Liver (tissue), 9 donors: ENCODE results near the gene FCRL6. TPM values are rescaled to one million over a fixed set of nuclear protein-coding genes. Genes with fewer than 3 reads are reported as not detected.

Source experiments
- DNase-seq: peaks from one replicate; pipeline ENCODE4 v3.0.0-alpha.2; 2017; ENCODE audit warnings: low spot score
- H3K27ac ChIP-seq, 2 donors: one replicate each; pipeline ENCODE4 v1.7.0; 2013; ENCODE audit warnings: inconsistent platforms in 2 of 2, low read length in 2 of 2, control low read depth in 1 of 2, low read depth in 1 of 2, mild to moderate bottlenecking in 1 of 2
- H3K27me3 ChIP-seq, 4 donors: one replicate each; pipeline versions ENCODE4 v1.6.1 to v1.7.0; 2013; ENCODE audit warnings: low read length in 3 of 4, inconsistent platforms in 1 of 4, mild to moderate bottlenecking in 1 of 4, moderate library complexity in 1 of 4; ENCODE audit not compliant: control insufficient read depth in 4 of 4, insufficient read depth in 4 of 4
- H3K36me3 ChIP-seq, 4 donors: one replicate each; pipeline versions ENCODE4 v1.6.1 to v1.7.0; 2013; ENCODE audit warnings: low read length in 3 of 4, mild to moderate bottlenecking in 3 of 4, low read depth in 1 of 4, moderate library complexity in 1 of 4; ENCODE audit not compliant: control insufficient read depth in 4 of 4, insufficient read depth in 3 of 4
- H3K4me1 ChIP-seq, 4 donors: one replicate each; pipeline versions ENCODE4 v1.6.1 to v1.7.0; 2013; ENCODE audit warnings: low read length in 3 of 4, mild to moderate bottlenecking in 3 of 4, moderate library complexity in 1 of 4; ENCODE audit not compliant: control insufficient read depth in 4 of 4, insufficient read depth in 4 of 4
- H3K4me3 ChIP-seq, 3 donors: one replicate each; pipeline versions ENCODE4 v1.6.1 to v1.7.0; 2013; ENCODE audit warnings: low read length in 3 of 3, control low read depth in 1 of 3, low read depth in 1 of 3, mild to moderate bottlenecking in 1 of 3
- H3K9ac ChIP-seq, 2 donors: one replicate each; pipeline ENCODE4 v1.7.0; 2013; ENCODE audit warnings: low read length in 2 of 2, mild to moderate bottlenecking in 2 of 2, moderate library complexity in 2 of 2, control low read depth in 1 of 2, low read depth in 1 of 2
- H3K9me3 ChIP-seq, 4 donors: one replicate each; pipeline versions ENCODE4 v1.6.1 to v1.7.0; 2013; ENCODE audit warnings: low read length in 3 of 4; ENCODE audit not compliant: control insufficient read depth in 4 of 4
- EGR1 ChIP-seq, 2 donors: IDR thresholded peaks; 2 replicates each; pipeline ENCODE4 v1.6.1; 2016 to 2018; ENCODE audit warnings: antibody characterized with exemption in 2 of 2, low read depth in 2 of 2
- FOXA1 ChIP-seq: IDR thresholded peaks from 2 replicates; pipeline ENCODE4 v1.6.1; 2016; ENCODE audit warnings: antibody characterized with exemption
- FOXA2 ChIP-seq: IDR thresholded peaks from 2 replicates; pipeline ENCODE4 v1.6.1; 2016; ENCODE audit warnings: antibody characterized with exemption
- GABPA ChIP-seq, 2 donors: IDR thresholded peaks in 1 of 2; conservative IDR thresholded peaks in 1 of 2; 2 replicates each; pipeline ENCODE4 v1.6.1; 2016; ENCODE audit warnings: antibody characterized with exemption in 2 of 2, mild to moderate bottlenecking in 1 of 2, moderate library complexity in 1 of 2
- HNF4A ChIP-seq, 2 donors: conservative IDR thresholded peaks; 2 replicates each; pipeline ENCODE4 v1.6.1; 2016; ENCODE audit warnings: antibody characterized with exemption in 2 of 2, mild to moderate bottlenecking in 2 of 2
- HNF4G ChIP-seq: IDR thresholded peaks from 2 replicates; pipeline ENCODE4 v1.6.1; 2016; ENCODE audit warnings: antibody characterized with exemption
- JUND ChIP-seq, 2 donors: IDR thresholded peaks; 2 replicates each; pipeline ENCODE4 v1.6.1; 2016; ENCODE audit warnings: antibody characterized with exemption in 2 of 2
- MAX ChIP-seq: IDR thresholded peaks from 2 replicates; pipeline ENCODE4 v1.6.1; 2016; ENCODE audit warnings: antibody characterized with exemption
- NR2F2 ChIP-seq: IDR thresholded peaks from 2 replicates; pipeline ENCODE4 v1.6.1; 2016; ENCODE audit warnings: antibody characterized with exemption
- RAD21 ChIP-seq, 2 donors: IDR thresholded peaks; 2 replicates each; pipeline ENCODE4 v1.6.1; 2016; ENCODE audit warnings: antibody characterized with exemption in 2 of 2, mild to moderate bottlenecking in 2 of 2
- RXRA ChIP-seq, 2 donors: IDR thresholded peaks; 2 replicates each; pipeline ENCODE4 v1.6.1; 2017 to 2018; ENCODE audit warnings: antibody characterized with exemption in 2 of 2, mild to moderate bottlenecking in 1 of 2
- SP1 ChIP-seq: IDR thresholded peaks from 2 replicates; pipeline ENCODE4 v1.6.1; 2018; ENCODE audit warnings: antibody characterized with exemption, mild to moderate bottlenecking
- YY1 ChIP-seq: IDR thresholded peaks from 2 replicates; pipeline ENCODE4 v1.6.1; 2016; ENCODE audit warnings: antibody characterized with exemption, mild to moderate bottlenecking
- WGBS: extraction: QIAGEN DNeasy Blood & Tissue Kit; methylation state at CpG from one replicate; pipeline ENCODE4 v1.1.7; 2013; 5-methylcytosine and 5-hydroxymethylcytosine counted together
- polyA plus RNA-seq, 2 donors: library from polyadenylated mRNA; stranded (reverse) in 1 of 2; unstranded in 1 of 2; fragments of 200-250 nt in 1 of 2; fragments of >200 nt in 1 of 2; fragmentation: Nextera tagmentation in 1 of 2; extraction: Ambion mirVana in 1 of 2; gene quantifications; one replicate each; pipeline versions ENCODE4 v1.2.1 to v1.2.3, GENCODE V29; 2013 to 2015
- total RNA-seq, 2 donors: library from RNA; depleted of rRNA; stranded (reverse); fragments of >200 nt; gene quantifications; one replicate each; pipeline ENCODE4 v1.2.3, GENCODE V29; 2014
- TF ChIP-seq, protein P1 (sequence below): IDR thresholded peaks from 2 replicates; pipeline ENCODE4 v1.6.1; 2016; ENCODE audit warnings: antibody characterized with exemption, mild to moderate bottlenecking
- TF ChIP-seq, protein P2 (sequence below): fragments of 150-350 bp; IDR thresholded peaks from 2 replicates; pipeline ENCODE4 v1.5.1; 2017; ENCODE audit warnings: improper control_type of control experiment, low read depth, low read length; ENCODE audit not compliant: missing input control
- TF ChIP-seq, protein P3 (sequence below): IDR thresholded peaks from 2 replicates; pipeline ENCODE4 v1.6.1; 2016; ENCODE audit warnings: antibody characterized with exemption
- TF ChIP-seq, protein P4 (sequence below): IDR thresholded peaks from 2 replicates; pipeline ENCODE4 v1.6.1; 2016; ENCODE audit warnings: antibody characterized with exemption
- donor health status: healthy.
- donor health status: healthy.
- donor health status: healthy.
- donor health status: healthy.
- donor health status: healthy.

The FCRL6 gene
- total and polyA plus RNA-seq, 4 donors: 0.09 to 2.7 (median 0.71) TPM

DNA sequence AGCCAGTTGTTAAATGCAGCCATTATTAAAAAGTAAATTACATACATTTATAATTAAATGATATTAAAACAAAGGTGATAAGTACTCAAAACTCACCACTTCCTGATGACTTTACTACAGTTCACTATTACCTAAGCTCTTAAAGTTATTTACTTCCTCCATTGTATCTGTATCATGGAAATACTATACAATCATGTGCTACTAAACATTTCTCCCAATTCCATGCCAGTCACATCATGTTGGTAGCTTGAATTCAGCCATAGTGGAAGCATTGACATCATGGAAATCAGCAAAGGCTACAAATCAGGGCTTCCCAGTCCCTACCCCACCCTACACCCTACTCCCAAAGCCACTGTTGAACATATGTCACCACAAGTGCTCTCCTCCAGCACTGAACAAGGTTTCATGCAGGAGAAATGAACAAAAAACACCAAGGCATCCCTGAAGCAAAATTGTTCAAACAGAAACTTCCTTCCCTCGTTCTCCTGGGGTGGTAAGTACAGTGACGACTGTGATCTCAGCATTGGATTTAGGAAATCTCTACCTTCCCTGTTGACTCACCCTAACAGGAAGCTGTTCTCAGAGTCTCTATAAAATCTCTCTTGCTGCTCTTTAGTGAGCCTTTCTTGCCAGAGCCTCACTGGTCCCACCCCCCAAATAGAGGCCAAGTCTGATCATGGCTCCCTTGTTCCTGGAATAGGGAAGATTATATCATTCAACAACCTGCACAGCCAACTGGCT lies 47.6 kb downstream of the FCRL6 start:
- Histone ChIP-seq H3K36me3 (no peaks in the 10 kb centered on the region), H3K9me3 (no peaks in the 10 kb centered on the region), H3K9ac (no peak overlapping the region), H3K27ac (no peak overlapping the region), H3K4me3 (no peak overlapping the region), H3K4me1 (peaks cover 4 to 8% (median 7%) of the 10 kb centered on the region in 4 donors), H3K27me3 (no peaks in the 10 kb centered on the region)
- 69% methylated on average over 2 of the region's 2 CpGs for WGBS
- TF ChIP-seq GABPA (IDR thresholded peaks at IDR 0.05 in 1 of 2, conservative IDR thresholded peaks at IDR 0.05 in 1 of 2): no peak
- no peak for TF ChIP-seq YY1
- TF ChIP-seq EGR1 (IDR thresholded peaks at IDR 0.05; ENCODE audit: low read depth in 2 of 2): no peak
- TF ChIP-seq HNF4G: no peak
- TF ChIP-seq, protein P1, sequence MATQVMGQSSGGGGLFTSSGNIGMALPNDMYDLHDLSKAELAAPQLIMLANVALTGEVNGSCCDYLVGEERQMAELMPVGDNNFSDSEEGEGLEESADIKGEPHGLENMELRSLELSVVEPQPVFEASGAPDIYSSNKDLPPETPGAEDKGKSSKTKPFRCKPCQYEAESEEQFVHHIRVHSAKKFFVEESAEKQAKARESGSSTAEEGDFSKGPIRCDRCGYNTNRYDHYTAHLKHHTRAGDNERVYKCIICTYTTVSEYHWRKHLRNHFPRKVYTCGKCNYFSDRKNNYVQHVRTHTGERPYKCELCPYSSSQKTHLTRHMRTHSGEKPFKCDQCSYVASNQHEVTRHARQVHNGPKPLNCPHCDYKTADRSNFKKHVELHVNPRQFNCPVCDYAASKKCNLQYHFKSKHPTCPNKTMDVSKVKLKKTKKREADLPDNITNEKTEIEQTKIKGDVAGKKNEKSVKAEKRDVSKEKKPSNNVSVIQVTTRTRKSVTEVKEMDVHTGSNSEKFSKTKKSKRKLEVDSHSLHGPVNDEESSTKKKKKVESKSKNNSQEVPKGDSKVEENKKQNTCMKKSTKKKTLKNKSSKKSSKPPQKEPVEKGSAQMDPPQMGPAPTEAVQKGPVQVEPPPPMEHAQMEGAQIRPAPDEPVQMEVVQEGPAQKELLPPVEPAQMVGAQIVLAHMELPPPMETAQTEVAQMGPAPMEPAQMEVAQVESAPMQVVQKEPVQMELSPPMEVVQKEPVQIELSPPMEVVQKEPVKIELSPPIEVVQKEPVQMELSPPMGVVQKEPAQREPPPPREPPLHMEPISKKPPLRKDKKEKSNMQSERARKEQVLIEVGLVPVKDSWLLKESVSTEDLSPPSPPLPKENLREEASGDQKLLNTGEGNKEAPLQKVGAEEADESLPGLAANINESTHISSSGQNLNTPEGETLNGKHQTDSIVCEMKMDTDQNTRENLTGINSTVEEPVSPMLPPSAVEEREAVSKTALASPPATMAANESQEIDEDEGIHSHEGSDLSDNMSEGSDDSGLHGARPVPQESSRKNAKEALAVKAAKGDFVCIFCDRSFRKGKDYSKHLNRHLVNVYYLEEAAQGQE: no peak
- TF ChIP-seq, protein P2, sequence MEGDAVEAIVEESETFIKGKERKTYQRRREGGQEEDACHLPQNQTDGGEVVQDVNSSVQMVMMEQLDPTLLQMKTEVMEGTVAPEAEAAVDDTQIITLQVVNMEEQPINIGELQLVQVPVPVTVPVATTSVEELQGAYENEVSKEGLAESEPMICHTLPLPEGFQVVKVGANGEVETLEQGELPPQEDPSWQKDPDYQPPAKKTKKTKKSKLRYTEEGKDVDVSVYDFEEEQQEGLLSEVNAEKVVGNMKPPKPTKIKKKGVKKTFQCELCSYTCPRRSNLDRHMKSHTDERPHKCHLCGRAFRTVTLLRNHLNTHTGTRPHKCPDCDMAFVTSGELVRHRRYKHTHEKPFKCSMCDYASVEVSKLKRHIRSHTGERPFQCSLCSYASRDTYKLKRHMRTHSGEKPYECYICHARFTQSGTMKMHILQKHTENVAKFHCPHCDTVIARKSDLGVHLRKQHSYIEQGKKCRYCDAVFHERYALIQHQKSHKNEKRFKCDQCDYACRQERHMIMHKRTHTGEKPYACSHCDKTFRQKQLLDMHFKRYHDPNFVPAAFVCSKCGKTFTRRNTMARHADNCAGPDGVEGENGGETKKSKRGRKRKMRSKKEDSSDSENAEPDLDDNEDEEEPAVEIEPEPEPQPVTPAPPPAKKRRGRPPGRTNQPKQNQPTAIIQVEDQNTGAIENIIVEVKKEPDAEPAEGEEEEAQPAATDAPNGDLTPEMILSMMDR: no peak
- TF ChIP-seq, protein P3, sequence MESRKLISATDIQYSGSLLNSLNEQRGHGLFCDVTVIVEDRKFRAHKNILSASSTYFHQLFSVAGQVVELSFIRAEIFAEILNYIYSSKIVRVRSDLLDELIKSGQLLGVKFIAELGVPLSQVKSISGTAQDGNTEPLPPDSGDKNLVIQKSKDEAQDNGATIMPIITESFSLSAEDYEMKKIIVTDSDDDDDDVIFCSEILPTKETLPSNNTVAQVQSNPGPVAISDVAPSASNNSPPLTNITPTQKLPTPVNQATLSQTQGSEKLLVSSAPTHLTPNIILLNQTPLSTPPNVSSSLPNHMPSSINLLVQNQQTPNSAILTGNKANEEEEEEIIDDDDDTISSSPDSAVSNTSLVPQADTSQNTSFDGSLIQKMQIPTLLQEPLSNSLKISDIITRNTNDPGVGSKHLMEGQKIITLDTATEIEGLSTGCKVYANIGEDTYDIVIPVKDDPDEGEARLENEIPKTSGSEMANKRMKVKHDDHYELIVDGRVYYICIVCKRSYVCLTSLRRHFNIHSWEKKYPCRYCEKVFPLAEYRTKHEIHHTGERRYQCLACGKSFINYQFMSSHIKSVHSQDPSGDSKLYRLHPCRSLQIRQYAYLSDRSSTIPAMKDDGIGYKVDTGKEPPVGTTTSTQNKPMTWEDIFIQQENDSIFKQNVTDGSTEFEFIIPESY: no peak
- no peak for TF ChIP-seq JUND (IDR thresholded peaks at IDR 0.05)
- TF ChIP-seq RXRA (IDR thresholded peaks at IDR 0.05): no peak
- TF ChIP-seq RAD21 (IDR thresholded peaks at IDR 0.05): no peak
- DNase-seq: no peak

DNA sequence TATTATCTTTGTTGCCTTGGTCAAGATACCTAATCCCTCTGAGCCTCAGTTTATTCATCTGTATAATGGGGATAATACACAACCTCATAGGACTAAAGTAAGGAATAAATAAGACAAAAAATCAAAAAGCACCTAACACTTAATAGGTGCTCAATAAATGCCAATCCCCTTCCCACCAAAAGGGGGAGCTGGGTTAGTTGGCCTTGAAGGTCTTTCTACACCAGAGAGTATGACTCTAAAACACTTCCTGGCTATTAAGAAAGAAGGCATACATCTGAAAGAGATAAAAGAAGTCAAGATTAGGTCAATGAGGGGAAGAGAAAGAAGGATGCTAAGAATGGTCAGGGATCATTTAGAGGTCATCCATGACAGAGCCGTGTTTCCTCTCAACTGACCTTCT lies 49.2 kb downstream of the FCRL6 start:
- H3K27me3 ChIP-seq: no peaks in the 10 kb centered on the region
- DNase-seq: no peak
- peaks cover 4 to 12% (median 7%) of the 10 kb centered on the region in 4 donors for H3K4me1 ChIP-seq
- no peaks in the 10 kb centered on the region for H3K9me3 ChIP-seq
- no peaks in the 10 kb centered on the region for H3K36me3 ChIP-seq
- no peak overlapping the region for H3K27ac ChIP-seq
- no peak overlapping the region for H3K9ac ChIP-seq
- 57% methylated on average over 1 of the region's 1 CpG for WGBS
- H3K4me3 ChIP-seq: no peak overlapping the region
- no peak for TF ChIP-seq RAD21 (IDR thresholded peaks at IDR 0.05)
- no peak for TF ChIP-seq SP1
- no peak for TF ChIP-seq YY1
- no peak for TF ChIP-seq MAX
- no peak for TF ChIP-seq FOXA2
- TF ChIP-seq, protein P1: no peak
- no peak for TF ChIP-seq FOXA1
- no peak for TF ChIP-seq NR2F2
- no peak for TF ChIP-seq HNF4A (conservative IDR thresholded peaks at IDR 0.05)
- TF ChIP-seq, protein P4, sequence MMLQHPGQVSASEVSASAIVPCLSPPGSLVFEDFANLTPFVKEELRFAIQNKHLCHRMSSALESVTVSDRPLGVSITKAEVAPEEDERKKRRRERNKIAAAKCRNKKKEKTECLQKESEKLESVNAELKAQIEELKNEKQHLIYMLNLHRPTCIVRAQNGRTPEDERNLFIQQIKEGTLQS: no peak
- no peak for TF ChIP-seq GABPA (IDR thresholded peaks at IDR 0.05 in 1 of 2, conservative IDR thresholded peaks at IDR 0.05 in 1 of 2)
- TF ChIP-seq, protein P3: no peak
- TF ChIP-seq RXRA (IDR thresholded peaks at IDR 0.05): no peak
